Liver (tissue), 3 donors: ENCODE measurements around the gene MESP1.

ENCODE experiments used
- EGR1 ChIP-seq, 2 donors: IDR thresholded peaks; 2 replicates each; pipeline ENCODE4 v1.6.1; 2016 to 2018; ENCODE audit warnings: antibody characterized with exemption in 2 of 2, low read depth in 2 of 2
- JUND ChIP-seq, 2 donors: IDR thresholded peaks; 2 replicates each; pipeline ENCODE4 v1.6.1; 2016; ENCODE audit warnings: antibody characterized with exemption in 2 of 2
- NR2F2 ChIP-seq: IDR thresholded peaks from 2 replicates; pipeline ENCODE4 v1.6.1; 2016; ENCODE audit warnings: antibody characterized with exemption
- TF ChIP-seq, protein P1 (sequence below): IDR thresholded peaks from 2 replicates; pipeline ENCODE4 v1.6.1; 2016; ENCODE audit warnings: antibody characterized with exemption
- TF ChIP-seq, protein P2 (sequence below): fragments of 150-350 bp; IDR thresholded peaks from 2 replicates; pipeline ENCODE4 v1.5.1; 2017; ENCODE audit warnings: improper control_type of control experiment, low read depth, low read length; ENCODE audit not compliant: missing input control
- donor health status: healthy.
- donor health status: healthy.

DNA sequence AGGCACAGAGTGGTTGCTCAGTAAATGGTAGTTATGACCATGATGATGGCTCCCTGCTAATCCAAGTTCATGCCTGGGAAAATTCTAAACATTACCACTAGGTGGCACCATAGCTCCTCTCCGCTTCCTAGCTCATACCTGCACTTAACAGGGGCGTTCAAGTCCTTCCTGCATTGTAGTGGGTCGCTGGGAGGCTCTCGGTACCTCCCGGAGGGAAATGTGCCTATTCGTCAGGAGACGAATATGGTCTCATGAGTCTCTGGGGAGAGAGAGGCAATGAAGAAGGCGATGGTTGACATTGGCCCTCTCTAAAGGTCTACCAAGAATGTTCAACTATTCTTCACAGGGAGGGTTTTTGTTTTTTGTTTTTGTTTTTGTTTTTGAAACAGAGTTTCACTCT lies 10.9 kb downstream of the MESP1 start:
- TF ChIP-seq EGR1 (IDR thresholded peaks at IDR 0.05; ENCODE audit: low read depth in 2 of 2): no peak
- TF ChIP-seq NR2F2: no peak
- TF ChIP-seq, protein P1, sequence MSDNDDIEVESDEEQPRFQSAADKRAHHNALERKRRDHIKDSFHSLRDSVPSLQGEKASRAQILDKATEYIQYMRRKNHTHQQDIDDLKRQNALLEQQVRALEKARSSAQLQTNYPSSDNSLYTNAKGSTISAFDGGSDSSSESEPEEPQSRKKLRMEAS: no peak
- TF ChIP-seq, protein P2, sequence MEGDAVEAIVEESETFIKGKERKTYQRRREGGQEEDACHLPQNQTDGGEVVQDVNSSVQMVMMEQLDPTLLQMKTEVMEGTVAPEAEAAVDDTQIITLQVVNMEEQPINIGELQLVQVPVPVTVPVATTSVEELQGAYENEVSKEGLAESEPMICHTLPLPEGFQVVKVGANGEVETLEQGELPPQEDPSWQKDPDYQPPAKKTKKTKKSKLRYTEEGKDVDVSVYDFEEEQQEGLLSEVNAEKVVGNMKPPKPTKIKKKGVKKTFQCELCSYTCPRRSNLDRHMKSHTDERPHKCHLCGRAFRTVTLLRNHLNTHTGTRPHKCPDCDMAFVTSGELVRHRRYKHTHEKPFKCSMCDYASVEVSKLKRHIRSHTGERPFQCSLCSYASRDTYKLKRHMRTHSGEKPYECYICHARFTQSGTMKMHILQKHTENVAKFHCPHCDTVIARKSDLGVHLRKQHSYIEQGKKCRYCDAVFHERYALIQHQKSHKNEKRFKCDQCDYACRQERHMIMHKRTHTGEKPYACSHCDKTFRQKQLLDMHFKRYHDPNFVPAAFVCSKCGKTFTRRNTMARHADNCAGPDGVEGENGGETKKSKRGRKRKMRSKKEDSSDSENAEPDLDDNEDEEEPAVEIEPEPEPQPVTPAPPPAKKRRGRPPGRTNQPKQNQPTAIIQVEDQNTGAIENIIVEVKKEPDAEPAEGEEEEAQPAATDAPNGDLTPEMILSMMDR: peak; percentile 98
- TF ChIP-seq JUND (IDR thresholded peaks at IDR 0.05): no peak
